Esophagus squamous epithelium (tissue), 5 donors: ENCODE results near the gene CCNDBP1. TPM values are rescaled to one million over a fixed set of nuclear protein-coding genes. Genes with fewer than 3 reads are reported as not detected.

Experiments used
- DNase-seq: peaks from one replicate; lab custom pipeline; 2025; lab: John Stamatoyannopoulos, UW
- H3K27ac ChIP-seq, 4 donors: fragments of 200-600 bp; sonication (generic); one replicate each; pipeline ENCODE4 v1.5.1; 2016 to 2019; ENCODE audit warnings: mild to moderate bottlenecking in 1 of 4
- H3K27me3 ChIP-seq, 4 donors: fragments of 200-600 bp; sonication (generic); 1 replicate in 3 of 4; 2 replicates in 1 of 4; pipeline versions ENCODE4 v1.5.1 to v1.6.0; 2017 to 2021; ENCODE audit warnings: antibody characterized with exemption in 1 of 4
- H3K36me3 ChIP-seq, 3 donors: fragments of 200-600 bp; sonication (generic); one replicate each; pipeline ENCODE4 v1.5.1; 2016 to 2019
- H3K4me1 ChIP-seq, 3 donors: fragments of 200-600 bp; sonication (generic); one replicate each; pipeline ENCODE4 v1.5.1; 2017 to 2019
- H3K4me3 ChIP-seq, 4 donors: fragments of 200-600 bp; sonication (generic); 1 replicate in 3 of 4; 2 replicates in 1 of 4; pipeline ENCODE4 v1.5.1; 2016 to 2019; ENCODE audit warnings: mild to moderate bottlenecking in 2 of 4, moderate library complexity in 1 of 4
- H3K9me3 ChIP-seq, 3 donors: fragments of 200-600 bp; sonication (generic); one replicate each; pipeline ENCODE4 v1.5.1; 2016 to 2019
- CTCF ChIP-seq, 6 experiments: fragments of 450-650 bp in 4 of 6; fragments of 200-600 bp in 2 of 6; sonication (generic) in 2 of 6; IDR thresholded peaks; one replicate each; pipeline ENCODE4 v1.5.1; 2016 to 2019; ENCODE audit warnings: antibody characterized with exemption in 6 of 6, mild to moderate bottlenecking in 4 of 6, moderate library complexity in 4 of 6
- POLR2A ChIP-seq, 4 donors: fragments of 450-650 bp; IDR thresholded peaks; one replicate each; pipeline ENCODE4 v1.6.1; 2017; ENCODE audit warnings: antibody characterized with exemption in 4 of 4, mild to moderate bottlenecking in 4 of 4, moderate library complexity in 3 of 4
- WGBS, 2 donors: methylation state at CpG; one replicate each; pipeline ENCODE4 v1.1.5; 2018; 5-methylcytosine and 5-hydroxymethylcytosine counted together
- intact Hi-C: fragments of 100-400 bp; cut with DNase I; formaldehyde crosslinking; loops from one replicate; pipeline ENCODE4 v1.15.0; 2022
- total RNA-seq, 4 donors: library from RNA; depleted of rRNA; stranded (reverse); fragments of >200 nt; gene quantifications; one replicate each; pipeline ENCODE4 v1.1.0, GENCODE V29; 2016
- donor health status: DM: yes; HTN: yes; CAD: no.

CCNDBP1 gene
- total RNA-seq, 4 donors from 2014 or later = 36.5 to 78.4 (median 71.5) TPM

DNA sequence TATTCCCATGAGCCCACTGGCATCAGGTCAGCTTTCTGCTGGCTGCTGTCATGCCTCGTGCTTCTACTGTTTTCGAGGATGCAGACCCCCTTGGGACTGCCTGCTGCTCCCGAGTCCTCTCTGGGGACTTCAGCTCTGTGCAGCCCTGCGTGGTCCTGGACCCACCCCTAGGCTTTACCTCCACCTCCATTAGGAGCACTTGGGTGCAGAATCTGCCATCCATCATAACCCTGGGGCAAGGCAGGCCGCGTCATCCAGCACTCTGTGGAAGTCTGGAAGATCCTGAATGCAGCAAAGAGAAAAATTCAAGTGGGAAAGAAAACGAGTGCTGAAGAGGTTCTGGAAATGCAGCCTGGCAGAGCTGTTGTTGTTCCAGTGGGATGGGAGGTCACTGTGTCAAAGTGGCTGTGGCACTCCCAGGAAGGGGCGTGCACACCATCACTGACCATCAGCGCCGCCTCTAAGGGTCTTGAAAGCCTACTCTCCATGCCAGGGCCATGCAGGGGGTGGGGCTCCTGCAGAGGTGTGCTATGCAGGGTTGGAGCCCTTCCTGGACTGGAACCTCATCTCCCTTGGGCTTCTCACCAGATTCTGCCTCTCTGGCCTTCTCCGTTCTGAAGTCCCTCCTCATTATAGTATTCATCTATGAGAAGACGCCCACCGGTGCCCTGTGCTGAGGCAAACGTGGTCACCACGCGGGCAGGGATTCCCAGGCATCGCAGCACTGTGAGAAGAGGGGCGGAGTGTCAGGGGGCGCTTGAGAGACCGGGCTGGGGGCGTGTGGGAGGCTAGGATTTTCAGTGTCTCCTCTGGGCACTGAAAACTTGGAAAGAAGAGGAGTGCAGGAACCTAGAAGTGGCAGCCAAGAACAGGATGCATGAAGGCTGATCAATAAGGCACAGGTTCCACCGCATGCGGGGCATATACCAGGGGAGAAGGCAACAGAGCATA lies 23.1 kb downstream of the CCNDBP1 start:
- Histone ChIP-seq H3K4me3 (no peak overlapping the region), H3K27ac (no peak overlapping the region), H3K27me3 (peaks cover 0 to 50% (median 0%) of the 10 kb centered on the region in 4 donors), H3K9me3 (no peaks in the 10 kb centered on the region), H3K4me1 (peaks cover 0 to 4% (median 0%) of the 10 kb centered on the region in 3 donors), H3K36me3 (no peaks in the 10 kb centered on the region)
- no peak for DNase-seq
- WGBS, 2 donors = 60% methylated on average over 9 to 13 of the region's 23 CpGs
- intact Hi-C loops = no loop called here
- no peak for TF ChIP-seq POLR2A (IDR thresholded peaks at IDR 0.05)
- TF ChIP-seq CTCF (IDR thresholded peaks at IDR 0.05) = no peak

DNA sequence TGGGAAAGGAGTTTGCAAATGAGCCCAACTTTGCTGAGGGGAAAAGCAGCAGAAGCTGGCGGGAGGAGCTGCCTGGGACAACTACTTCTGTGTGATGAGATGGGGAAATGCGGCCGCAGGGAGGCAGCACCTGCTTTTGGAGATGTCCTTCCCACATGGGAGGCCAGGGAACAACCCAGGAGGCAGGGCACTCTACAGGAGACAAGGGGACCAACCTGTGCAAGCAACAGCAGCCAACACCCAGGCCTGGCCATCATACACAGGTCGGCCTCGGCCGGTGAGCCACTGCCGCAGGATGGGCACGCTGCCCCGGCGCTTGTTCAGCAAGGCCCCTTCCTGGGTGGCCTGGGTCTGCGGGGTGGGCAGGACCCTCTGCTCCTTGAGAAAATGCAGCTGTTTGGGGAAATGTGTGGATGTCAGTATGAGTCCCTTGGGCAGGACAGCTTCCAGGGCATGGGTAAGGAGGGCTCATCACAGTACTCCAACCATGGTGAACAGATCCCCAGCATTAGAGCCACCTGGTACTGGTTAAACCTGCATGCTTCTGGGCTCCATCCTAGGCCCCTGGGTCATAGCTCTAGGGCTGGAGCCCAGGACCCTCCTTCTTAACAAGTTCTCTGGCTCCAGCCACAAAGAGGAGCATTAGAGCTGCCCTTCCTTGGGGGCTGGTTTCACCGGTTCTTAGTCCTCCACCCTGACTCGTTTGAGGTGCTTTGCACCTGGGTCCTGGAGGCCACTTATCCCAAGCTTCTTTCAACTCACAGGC lies 24.0 kb downstream of the CCNDBP1 start:
- DNase-seq = no peak
- Histone ChIP-seq H3K4me3 (no peak overlapping the region), H3K27me3 (peaks cover 0 to 50% (median 0%) of the 10 kb centered on the region in 4 donors), H3K27ac (no peak overlapping the region), H3K4me1 (peaks cover 0 to under 1% (median 0%) of the 10 kb centered on the region in 3 donors), H3K36me3 (no peaks in the 10 kb centered on the region), H3K9me3 (no peaks in the 10 kb centered on the region)
- peak in 1 of 6 experiments; percentile 16 for TF ChIP-seq CTCF (IDR thresholded peaks at IDR 0.05)
- TF ChIP-seq POLR2A (IDR thresholded peaks at IDR 0.05) = no peak
- 66 to 87% methylated on average over 3 to 4 of the region's 13 CpGs for WGBS, 2 donors
- intact Hi-C loops = no loop called here

- Histone ChIP-seq H3K9me3 (no peaks in the 10 kb centered on the region), H3K4me3 (no peak overlapping the region), H3K27me3 (peaks cover 0 to 50% (median 0%) of the 10 kb centered on the region in 4 donors), H3K4me1 (no peaks in the 10 kb centered on the region), H3K36me3 (no peaks in the 10 kb centered on the region), H3K27ac (no peak overlapping the region)
- no peak for DNase-seq
- intact Hi-C loops = no loop called here
- WGBS, 2 donors = 79 to 81% methylated on average over 7 to 12 of the region's 15 CpGs
- TF ChIP-seq POLR2A (IDR thresholded peaks at IDR 0.05) (no peak), CTCF (IDR thresholded peaks at IDR 0.05) (no peak)
These were observed 25.1 kb downstream of the CCNDBP1 start for GRCh38 chr15:43210172-43210745.

DNA sequence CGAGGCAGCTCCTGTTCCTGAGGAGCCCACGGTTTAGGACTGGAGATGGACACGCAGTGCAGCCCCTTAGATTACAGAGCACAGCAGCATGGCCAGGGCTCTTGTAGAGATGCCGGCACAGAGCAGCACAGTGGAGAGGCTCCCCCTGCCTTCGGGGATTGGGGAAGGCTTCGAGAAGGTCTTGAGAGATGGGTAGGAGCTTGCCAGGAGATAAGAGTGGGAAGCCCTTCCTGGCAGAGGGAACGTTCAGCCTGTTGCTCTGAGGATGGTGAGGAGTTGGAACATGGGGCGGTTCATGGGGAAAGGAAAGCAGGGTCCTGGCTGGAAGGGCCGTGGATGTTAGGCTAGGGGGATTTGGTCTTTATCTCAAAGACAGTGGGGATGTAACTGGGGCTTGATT lies 25.6 kb downstream of the CCNDBP1 start:
- TF ChIP-seq POLR2A (IDR thresholded peaks at IDR 0.05) (no peak), CTCF (IDR thresholded peaks at IDR 0.05) (no peak)
- intact Hi-C loops = no loop called here
- 75 to 80% methylated on average over 3 to 6 of the region's 9 CpGs for WGBS, 2 donors
- Histone ChIP-seq H3K27me3 (peaks cover 0 to 50% (median 0%) of the 10 kb centered on the region in 4 donors), H3K4me3 (no peak overlapping the region), H3K4me1 (no peaks in the 10 kb centered on the region), H3K9me3 (no peaks in the 10 kb centered on the region), H3K27ac (no peak overlapping the region), H3K36me3 (no peaks in the 10 kb centered on the region)
- DNase-seq = no peak
